Stomach (tissue), 9 donors: ENCODE measurements around the gene NR5A1. TPM values are rescaled to one million over a fixed set of nuclear protein-coding genes. Genes with fewer than 3 reads are reported as not detected.

ENCODE experiments used
- DNase-seq, 2 donors: peaks; one replicate each; pipeline versions ENCODE4 v3.0.0 to v3.0.0-alpha.2; 2013 to 2019
- H3K27ac ChIP-seq, 5 donors: fragments of 200-600 bp in 4 of 5; sonication (generic) in 4 of 5; one replicate each; pipeline ENCODE4 v1.5.1; 2013 to 2019; ENCODE audit warnings: mild to moderate bottlenecking in 1 of 5, moderate library complexity in 1 of 5
- H3K27me3 ChIP-seq, 3 donors: fragments of 200-600 bp; sonication (generic); one replicate each; pipeline ENCODE4 v1.5.1; 2017 to 2019; ENCODE audit warnings: mixed run types in 1 of 3
- H3K36me3 ChIP-seq, 4 donors: fragments of 200-600 bp; sonication (generic); 1 replicate in 3 of 4; 2 replicates in 1 of 4; pipeline ENCODE4 v1.5.1; 2016 to 2019
- H3K4me1 ChIP-seq, 4 donors: fragments of 200-600 bp; sonication (generic); one replicate each; pipeline ENCODE4 v1.5.1; 2016 to 2019
- H3K4me3 ChIP-seq, 4 donors: fragments of 200-600 bp; sonication (generic) in 3 of 4; one replicate each; pipeline ENCODE4 v1.5.1; 2016 to 2019; ENCODE audit warnings: mild to moderate bottlenecking in 1 of 4
- H3K9me3 ChIP-seq, 4 donors: fragments of 200-600 bp; sonication (generic); one replicate each; pipeline ENCODE4 v1.5.1; 2016 to 2019
- EP300 ChIP-seq: sonication (generic); formaldehyde crosslinking; IDR thresholded peaks from one replicate; pipeline ENCODE4 v1.6.1; 2017; ENCODE audit warnings: antibody characterized with exemption
- POLR2A ChIP-seq, 4 donors: fragments of 450-650 bp; IDR thresholded peaks; one replicate each; pipeline ENCODE4 v1.6.1; 2016; ENCODE audit warnings: antibody characterized with exemption in 4 of 4, control low read depth in 2 of 4, mild to moderate bottlenecking in 1 of 4, moderate library complexity in 1 of 4
- POLR2AphosphoS5 ChIP-seq, 3 donors: sonication (generic); formaldehyde crosslinking; IDR thresholded peaks; one replicate each; pipeline ENCODE4 v1.6.1; 2016; ENCODE audit warnings: antibody characterized with exemption in 3 of 3
- WGBS, 5 donors: extraction: QIAGEN DNeasy Blood & Tissue Kit in 3 of 5; methylation state at CpG; one replicate each; pipeline versions ENCODE4 v1.1.5 to v1.1.7; 2013 to 2018; 5-methylcytosine and 5-hydroxymethylcytosine counted together
- intact Hi-C: fragments of 100-400 bp; cut with DNase I; formaldehyde crosslinking; loops from one replicate; pipeline ENCODE4 v1.15.1; 2023; ENCODE audit warnings: low total_unique reads
- polyA plus RNA-seq, 3 donors: library from polyadenylated mRNA; stranded (reverse); fragments of 200-250 nt; gene quantifications; one replicate each; pipeline ENCODE4 v1.2.3, GENCODE V29; 2013
- total RNA-seq, 5 donors: library from RNA; depleted of rRNA; stranded (reverse); fragments of >200 nt; gene quantifications; one replicate each; pipeline versions ENCODE4 v1.1.0 to v1.2.3, GENCODE V29; 2014 to 2016
- TF ChIP-seq, protein P1 (sequence below), 7 experiments: fragments of 450-650 bp in 4 of 7; fragments of 200-600 bp in 3 of 7; sonication (generic) in 3 of 7; IDR thresholded peaks; one replicate each; pipeline ENCODE4 v1.5.1; 2016 to 2019; ENCODE audit warnings: antibody characterized with exemption in 7 of 7, control low read depth in 2 of 7, mild to moderate bottlenecking in 1 of 7
- donor health status: healthy with polysubstance abuse.
- donor health status: Bipolar disorder and iron deficiency.
- donor health status: healthy.

Gene NR5A1
- total and polyA plus RNA-seq, 8 donors = 0.03 to 2.4 TPM; not detected in 6

DNA sequence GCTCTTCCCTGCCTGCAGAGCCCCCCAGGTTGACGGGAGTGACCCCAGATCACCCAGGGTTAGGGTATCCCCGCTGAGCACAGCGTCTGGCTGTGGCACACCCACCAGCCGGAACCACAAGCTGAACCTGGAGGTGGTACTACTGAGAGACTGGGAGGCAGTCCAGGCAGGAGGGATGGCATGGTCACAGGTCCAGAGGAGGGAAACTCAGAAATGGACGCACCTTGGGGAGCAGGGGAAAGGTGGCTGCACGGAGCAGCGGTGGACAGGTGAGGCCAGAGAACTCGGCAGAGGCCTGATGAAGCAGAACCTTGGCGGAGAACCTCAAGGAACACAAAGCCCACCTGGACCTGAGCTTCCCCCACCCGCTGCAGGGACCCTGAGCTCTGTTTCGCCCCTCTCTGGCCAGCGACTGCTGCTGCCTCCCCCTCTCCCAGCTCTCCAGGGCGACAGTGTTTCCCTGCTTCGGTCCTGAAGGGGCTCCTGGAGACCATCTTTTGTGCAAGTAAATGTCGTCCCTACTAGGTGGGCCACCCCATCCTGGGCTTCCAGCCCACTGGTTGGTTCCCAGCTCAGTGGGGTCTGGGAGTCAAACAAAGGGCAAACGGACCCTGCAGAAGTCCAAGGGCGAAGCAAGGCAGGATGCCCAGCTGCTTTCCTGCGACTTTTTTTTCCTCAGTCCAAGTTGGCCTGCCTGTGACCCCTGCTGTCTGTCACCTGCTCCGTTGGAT is 56.1 kb downstream of the NR5A1 start:
- no peaks in the 10 kb centered on the region for H3K36me3 ChIP-seq
- H3K4me1 ChIP-seq = peaks cover 11 to 23% (median 16%) of the 10 kb centered on the region in 4 donors
- intact Hi-C loops = no loop called here
- no peak for DNase-seq
- no peaks in the 10 kb centered on the region for H3K9me3 ChIP-seq
- no peak overlapping the region for H3K4me3 ChIP-seq
- TF ChIP-seq EP300 (no peak), POLR2A (IDR thresholded peaks at IDR 0.05) (no peak), POLR2AphosphoS5 (IDR thresholded peaks at IDR 0.05) (no peak)
- TF ChIP-seq, protein P1, sequence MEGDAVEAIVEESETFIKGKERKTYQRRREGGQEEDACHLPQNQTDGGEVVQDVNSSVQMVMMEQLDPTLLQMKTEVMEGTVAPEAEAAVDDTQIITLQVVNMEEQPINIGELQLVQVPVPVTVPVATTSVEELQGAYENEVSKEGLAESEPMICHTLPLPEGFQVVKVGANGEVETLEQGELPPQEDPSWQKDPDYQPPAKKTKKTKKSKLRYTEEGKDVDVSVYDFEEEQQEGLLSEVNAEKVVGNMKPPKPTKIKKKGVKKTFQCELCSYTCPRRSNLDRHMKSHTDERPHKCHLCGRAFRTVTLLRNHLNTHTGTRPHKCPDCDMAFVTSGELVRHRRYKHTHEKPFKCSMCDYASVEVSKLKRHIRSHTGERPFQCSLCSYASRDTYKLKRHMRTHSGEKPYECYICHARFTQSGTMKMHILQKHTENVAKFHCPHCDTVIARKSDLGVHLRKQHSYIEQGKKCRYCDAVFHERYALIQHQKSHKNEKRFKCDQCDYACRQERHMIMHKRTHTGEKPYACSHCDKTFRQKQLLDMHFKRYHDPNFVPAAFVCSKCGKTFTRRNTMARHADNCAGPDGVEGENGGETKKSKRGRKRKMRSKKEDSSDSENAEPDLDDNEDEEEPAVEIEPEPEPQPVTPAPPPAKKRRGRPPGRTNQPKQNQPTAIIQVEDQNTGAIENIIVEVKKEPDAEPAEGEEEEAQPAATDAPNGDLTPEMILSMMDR (IDR thresholded peaks at IDR 0.05) = no peak
- H3K27me3 ChIP-seq = peaks cover 15 to 90% (median 54%) of the 10 kb centered on the region in 3 donors
- WGBS, 5 donors = 33 to 48% (median 42%) methylated on average over 19 of the region's 19 CpGs
- no peak overlapping the region for H3K27ac ChIP-seq

DNA sequence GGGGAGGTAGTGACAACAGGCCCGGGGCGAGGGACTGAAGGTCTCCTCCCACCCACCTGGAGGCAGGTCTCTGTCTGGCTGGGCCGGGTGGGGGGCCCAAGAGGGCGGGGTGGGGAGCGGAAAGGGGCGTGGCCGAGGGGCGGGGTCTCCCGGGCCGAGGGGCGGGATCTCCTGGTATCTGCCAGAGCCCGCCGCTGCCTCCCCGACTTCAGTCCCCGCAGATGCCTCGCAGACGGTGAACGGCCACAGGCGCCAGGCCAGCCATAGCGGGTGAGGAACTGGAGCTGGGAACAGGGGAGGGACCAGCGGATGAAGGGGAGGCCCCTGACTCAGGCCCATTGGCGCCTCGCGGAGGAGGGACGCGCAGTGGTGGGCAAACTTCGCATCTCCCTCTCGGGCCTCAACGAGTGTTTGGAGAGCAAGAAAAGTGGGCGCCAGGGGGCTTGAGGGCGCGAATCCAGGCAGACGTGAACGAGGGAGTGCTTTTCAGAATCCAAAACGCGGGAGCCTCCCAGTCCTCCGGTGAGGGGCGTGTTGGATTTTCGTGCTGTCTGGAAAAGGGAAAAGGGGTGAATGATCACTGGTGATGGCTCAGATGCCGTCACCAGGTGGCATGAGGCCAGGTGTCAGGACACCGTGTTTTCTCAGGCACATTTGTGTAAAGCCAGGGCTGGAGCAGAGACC is 56.8 kb downstream of the NR5A1 start, which contains the start of gene ADGRD2:
TSS of gene ADGRD2 (plus strand) at position 211 of the 684 bp plus-strand sequence. CDS start 1,216 bp downstream, outside the sequence.
- Histone ChIP-seq H3K36me3 (no peaks in the 10 kb centered on the region), H3K9me3 (no peaks in the 10 kb centered on the region), H3K27me3 (peaks cover 15 to 93% (median 54%) of the 10 kb centered on the region in 3 donors), H3K4me3 (peak within 1 kb of the TSS in 1 of 4 donors; percentile 12), H3K27ac (no peak within 1 kb of the TSS), H3K4me1 (peaks cover 11 to 23% (median 16%) of the 10 kb centered on the region in 4 donors)
- no peak for TF ChIP-seq POLR2AphosphoS5 (IDR thresholded peaks at IDR 0.05)
- intact Hi-C loops = no loop called here
- DNase-seq = peak in 1 of 2 donors; percentile 69
- 5 to 9% (median 6%) methylated on average over 29 to 41 of the region's 41 CpGs for WGBS, 5 donors

DNA sequence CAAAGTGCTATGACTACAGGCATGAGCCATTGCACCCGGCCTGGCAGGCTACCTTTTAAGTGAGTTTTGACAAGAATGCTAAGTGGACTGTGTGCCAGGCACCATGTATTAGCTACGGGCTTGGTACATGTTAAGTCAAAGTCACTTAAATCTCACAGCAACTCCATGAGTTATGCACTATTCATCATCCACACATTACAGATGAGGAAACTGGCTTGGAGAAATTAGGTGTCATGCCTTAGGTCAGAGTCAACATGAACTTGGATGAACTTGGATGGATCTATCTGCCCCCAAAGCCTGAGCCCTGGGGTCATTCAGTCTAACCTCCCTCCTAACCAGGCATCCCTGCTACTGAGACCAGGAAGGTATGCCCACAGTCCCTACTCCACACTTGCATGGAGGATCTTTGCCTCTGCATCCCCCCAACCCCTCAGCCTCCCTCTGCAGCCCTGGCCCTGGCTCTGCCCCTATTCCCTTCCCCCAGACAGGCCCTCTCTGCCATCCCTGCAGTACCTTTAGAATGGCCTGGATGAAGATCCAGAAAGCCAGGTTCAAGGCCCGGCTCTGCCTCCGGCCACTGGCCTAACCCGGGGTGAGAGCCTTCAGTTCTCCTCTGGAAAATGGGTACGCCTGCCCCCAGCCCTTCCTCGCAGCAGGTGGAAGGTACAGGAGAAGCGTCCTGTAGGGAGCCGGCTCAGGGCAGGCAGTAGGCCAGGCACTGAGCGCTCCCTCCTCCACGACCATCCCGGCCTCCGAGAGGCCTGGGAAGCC is 57.6 kb downstream of the NR5A1 start:
- 72 to 89% (median 82%) methylated on average over 13 of the region's 13 CpGs for WGBS, 5 donors
- no peak overlapping the region for H3K4me3 ChIP-seq
- no peak for DNase-seq
- TF ChIP-seq, protein P1 (IDR thresholded peaks at IDR 0.05) = no peak
- TF ChIP-seq EP300 = no peak
- no peak for TF ChIP-seq POLR2A (IDR thresholded peaks at IDR 0.05)
- no peak for TF ChIP-seq POLR2AphosphoS5 (IDR thresholded peaks at IDR 0.05)
- no peaks in the 10 kb centered on the region for H3K36me3 ChIP-seq
- intact Hi-C loops = no loop called here
- no peaks in the 10 kb centered on the region for H3K9me3 ChIP-seq
- H3K27me3 ChIP-seq = peaks cover 15 to 85% (median 50%) of the 10 kb centered on the region in 3 donors
- H3K27ac ChIP-seq = no peak overlapping the region
- H3K4me1 ChIP-seq = peaks cover 11 to 23% (median 16%) of the 10 kb centered on the region in 4 donors

DNA sequence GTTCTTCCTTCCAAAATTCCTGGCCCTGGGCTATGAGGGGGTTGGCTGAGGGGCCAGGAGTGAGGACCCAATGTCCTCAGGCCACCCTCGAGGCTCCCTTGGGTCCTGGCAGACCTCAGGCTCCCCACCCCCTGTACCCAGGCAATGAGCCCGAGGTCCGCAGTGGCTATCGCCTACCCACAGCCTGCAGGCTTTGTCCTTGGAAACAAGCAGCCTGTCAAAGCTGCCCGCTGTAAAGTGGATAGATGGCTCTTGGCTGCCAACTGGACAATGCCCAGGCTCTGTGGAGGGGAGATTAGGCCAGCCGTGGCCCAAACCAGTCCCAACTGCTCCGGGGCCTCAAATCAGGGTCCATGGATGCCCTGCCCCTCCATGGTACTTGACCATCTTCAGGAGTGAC is 59.2 kb downstream of the NR5A1 start:
- no peak for DNase-seq
- Histone ChIP-seq H3K4me1 (peaks cover 7 to 14% (median 10%) of the 10 kb centered on the region in 4 donors), H3K9me3 (no peaks in the 10 kb centered on the region), H3K4me3 (no peak overlapping the region), H3K27me3 (peaks cover 15 to 70% (median 35%) of the 10 kb centered on the region in 3 donors), H3K27ac (no peak overlapping the region), H3K36me3 (no peaks in the 10 kb centered on the region)
- TF ChIP-seq, protein P1 (IDR thresholded peaks at IDR 0.05) = no peak
- no peak for TF ChIP-seq POLR2AphosphoS5 (IDR thresholded peaks at IDR 0.05)
- no peak for TF ChIP-seq POLR2A (IDR thresholded peaks at IDR 0.05)
- intact Hi-C loops = no loop called here
- WGBS, 5 donors = 63 to 86% (median 80%) methylated on average over 6 to 7 of the region's 7 CpGs
